B cell (primary cell): ENCODE measurements around the gene VPS13D. TPM values are rescaled to one million over a fixed set of nuclear protein-coding genes. Genes with fewer than 3 reads are reported as not detected.

Source experiments
- ATAC-seq: fragments of 200-7000 bp; cut with Tn5 transposase; one replicate; pipeline ENCODE4 v1.10.0; 2021; ENCODE audit warnings: low read depth, mild to moderate bottlenecking, moderate number of reproducible peaks, moderate library complexity
- CTCF ChIA-PET: fragments of 350-600 bp; sonication (Branson Sonifier 250); formaldehyde crosslinking; loops from one replicate; lab custom pipeline; 2021; ENCODE audit warnings: antibody characterized with exemption, inconsistent platforms; lab: Charles Lee
- POLR2A ChIA-PET: fragments of 350-600 bp; sonication (Branson Sonifier 250); formaldehyde crosslinking; loops from one replicate; lab custom pipeline; 2021; ENCODE audit warnings: antibody characterized with exemption; lab: Charles Lee
- DNase-seq: peaks from one replicate; pipeline ENCODE4 v3.0.0; 2013
- H2AFZ ChIP-seq: 2 replicates; pipeline ENCODE4 v1.6.1; 2012; ENCODE audit warnings: mild to moderate bottlenecking, low read depth, low read length; ENCODE audit not compliant: insufficient read depth, poor library complexity, severe bottlenecking
- H3K27ac ChIP-seq, 2 donors: 1 replicate in 1 of 2; 2 replicates in 1 of 2; pipeline ENCODE4 v1.5.1; 2012 to 2013; ENCODE audit warnings: low read length in 2 of 2, mild to moderate bottlenecking in 2 of 2, moderate library complexity in 1 of 2
- H3K27me3 ChIP-seq, 4 experiments: fragments of 200-600 bp in 1 of 4; sonication (generic) in 1 of 4; replicated peaks in 1 of 4; 1 replicate in 2 of 4; 2 replicates in 2 of 4; pipeline versions ENCODE4 v1.6.1 to v1.7.0; 2013 to 2016; ENCODE audit warnings: low read length in 3 of 4, mild to moderate bottlenecking in 2 of 4, mixed read lengths in 1 of 4, moderate library complexity in 1 of 4; ENCODE audit not compliant: insufficient read depth in 4 of 4, control insufficient read depth in 3 of 4; ENCODE audit errors: control extremely low read depth in 1 of 4
- H3K36me3 ChIP-seq, 2 experiments: replicated peaks in 1 of 2; 1 replicate in 1 of 2; 2 replicates in 1 of 2; pipeline versions ENCODE4 v1.6.1 to v1.7.1; 2013; ENCODE audit warnings: low read length in 1 of 2; ENCODE audit not compliant: insufficient read depth in 2 of 2, control insufficient read depth in 1 of 2; ENCODE audit errors: control extremely low read depth in 1 of 2, extremely low read depth in 1 of 2
- H3K4me1 ChIP-seq, 2 donors: fragments of 200-600 bp in 1 of 2; sonication (generic) in 1 of 2; 1 replicate in 1 of 2; 2 replicates in 1 of 2; pipeline versions ENCODE4 v1.5.1 to v1.6.1; 2013 to 2017; ENCODE audit warnings: low read length in 2 of 2; ENCODE audit not compliant: control insufficient read depth in 2 of 2, insufficient read depth in 2 of 2
- H3K4me2 ChIP-seq: replicated peaks from 2 replicates; pipeline ENCODE3; 2012; ENCODE audit warnings: mild to moderate bottlenecking, low read depth, low read length; ENCODE audit not compliant: poor library complexity, severe bottlenecking
- H3K4me3 ChIP-seq, 5 experiments: fragments of 200-600 bp in 1 of 5; sonication (generic) in 1 of 5; 1 replicate in 3 of 5; 2 replicates in 2 of 5; pipeline versions ENCODE4 v1.5.1 to v1.7.0; 2011 to 2016; ENCODE audit warnings: low read length in 4 of 5, mild to moderate bottlenecking in 4 of 5, low read depth in 2 of 5, control low read depth in 1 of 5, moderate library complexity in 1 of 5; ENCODE audit not compliant: insufficient read depth in 1 of 5; ENCODE audit errors: control extremely low read depth in 1 of 5, extremely low read depth in 1 of 5
- H3K79me2 ChIP-seq: fragments of 200-600 bp; sonication (generic); one replicate; pipeline ENCODE4 v1.6.0; 2016; ENCODE audit warnings: low read length; ENCODE audit not compliant: control insufficient read depth, insufficient read depth
- H3K9ac ChIP-seq: fragments of 200-600 bp; sonication (generic); 2 replicates; pipeline ENCODE4 v1.6.1; 2017; ENCODE audit warnings: mild to moderate bottlenecking, low read length, moderate library complexity
- H3K9me3 ChIP-seq, 3 donors: one replicate each; pipeline versions ENCODE4 v1.6.1 to v1.7.1; 2013; ENCODE audit warnings: low read length in 2 of 3; ENCODE audit not compliant: control insufficient read depth in 2 of 3, insufficient read depth in 1 of 3; ENCODE audit errors: control extremely low read depth in 1 of 3
- H4K20me1 ChIP-seq: 2 replicates; pipeline ENCODE4 v1.6.0; 2012; ENCODE audit warnings: mild to moderate bottlenecking, low read length; ENCODE audit not compliant: insufficient read depth, control insufficient read depth, poor library complexity, severe bottlenecking
- H3K27ac Mint-ChIP-seq: one replicate; pipeline ENCODE4 v1.8.0; 2021; ENCODE audit warnings: mixed read lengths
- H3K27me3 Mint-ChIP-seq: one replicate; pipeline ENCODE4 v1.8.0; 2021; ENCODE audit warnings: mixed read lengths
- H3K4me1 Mint-ChIP-seq: one replicate; pipeline ENCODE4 v1.8.0; 2021; ENCODE audit warnings: mixed read lengths
- H3K4me3 Mint-ChIP-seq: one replicate; pipeline ENCODE4 v1.8.0; 2021; ENCODE audit warnings: mixed read lengths
- H3K9me3 Mint-ChIP-seq: one replicate; pipeline ENCODE4 v1.8.0; 2022; ENCODE audit warnings: mixed read lengths; ENCODE audit not compliant: insufficient read depth
- EZH2 ChIP-seq: IDR thresholded peaks from 2 replicates; pipeline ENCODE4 v1.6.1; 2012; ENCODE audit warnings: borderline replicate concordance, low read depth, mild to moderate bottlenecking, moderate library complexity, low read length; ENCODE audit not compliant: insufficient read depth, poor library complexity, severe bottlenecking
- WGBS: methylation state at CpG from one replicate; pipeline ENCODE4 v1.1.5; 2013; ENCODE audit warnings: missing lambda C conversion rate; ENCODE audit not compliant: insufficient coverage; 5-methylcytosine and 5-hydroxymethylcytosine counted together
- intact Hi-C: fragments of 100-400 bp; cut with micrococcal nuclease; formaldehyde crosslinking; loops from one replicate; pipeline ENCODE4 v1.10.0; 2022
- polyA plus RNA-seq: library from polyadenylated mRNA; depleted of rRNA; stranded (reverse); fragments of >200 nt; gene quantifications from 2 replicates; pipeline ENCODE4 v1.2.3, GENCODE V29; 2012
- total RNA-seq, 2 donors: library from RNA; stranded (reverse); fragments of 120-200 nt in 1 of 2; gene quantifications; 1 replicate in 1 of 2; 2 replicates in 1 of 2; pipeline versions ENCODE4 v1.2.3 to v1.2.4, GENCODE V29; 2013 to 2022
- TF ChIP-seq, protein P1 (sequence below): fragments of 200-600 bp; IDR thresholded peaks from one replicate; pipeline ENCODE4 v1.8.0; 2022; ENCODE audit warnings: antibody characterized with exemption, mild to moderate bottlenecking

VPS13D gene
- total and polyA plus RNA-seq, 2 donors (not counting 1 experiment from before 2014, with no cell fraction given) = 29.9 to 104 TPM

DNA sequence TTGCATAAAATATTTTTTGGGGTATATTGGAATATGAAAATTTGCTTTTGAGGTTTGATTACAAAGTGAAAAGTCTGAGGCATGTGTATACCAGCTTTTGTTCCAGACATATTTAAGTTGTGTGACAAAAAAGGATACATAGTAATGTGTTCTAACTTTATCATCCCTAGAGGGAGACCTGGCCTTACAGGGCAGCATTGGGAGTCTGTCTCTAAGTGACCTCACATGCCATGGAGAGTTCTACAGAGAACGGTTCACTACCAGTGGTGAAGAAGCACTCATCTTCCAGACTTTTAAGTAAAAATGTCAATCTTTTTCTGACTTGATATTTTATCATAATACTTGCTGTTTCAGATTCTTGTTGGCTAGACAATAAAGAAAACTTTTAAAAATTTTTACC is 61.0 kb downstream of the VPS13D start:
- Histone ChIP-seq H3K79me2 (peaks cover 11% of the 10 kb centered on the region), H4K20me1 (peaks cover 4% of the 10 kb centered on the region), H3K4me3 (no peak overlapping the region), H3K4me1 (no peaks in the 10 kb centered on the region), H3K27ac (no peak overlapping the region), H3K36me3 (peaks cover 1 to 64% of the 10 kb centered on the region in 2 experiments), H3K9me3 (no peaks in the 10 kb centered on the region), H3K4me2 (no peak overlapping the region), H2AFZ (no peak overlapping the region), H3K9ac (no peak overlapping the region), H3K27me3 (no peaks in the 10 kb centered on the region)
- H3K4me3 Mint-ChIP-seq = no peak overlapping the region
- H3K27me3 Mint-ChIP-seq = no peaks in the 10 kb centered on the region
- DNase-seq (no peak), ATAC-seq (no peak)
- ChIA-PET POLR2A (no interaction called here), CTCF (interaction anchor here (1.2 kb wide), 1 partner anchor 328 kb away, joined by 3 read pairs; no protein-coding TSS in a partner anchor)
- no peak overlapping the region for H3K27ac Mint-ChIP-seq
- no CpG with 5 or more reads among the region's 1 CpG for WGBS
- TF ChIP-seq EZH2 = no peak
- TF ChIP-seq, protein P1, sequence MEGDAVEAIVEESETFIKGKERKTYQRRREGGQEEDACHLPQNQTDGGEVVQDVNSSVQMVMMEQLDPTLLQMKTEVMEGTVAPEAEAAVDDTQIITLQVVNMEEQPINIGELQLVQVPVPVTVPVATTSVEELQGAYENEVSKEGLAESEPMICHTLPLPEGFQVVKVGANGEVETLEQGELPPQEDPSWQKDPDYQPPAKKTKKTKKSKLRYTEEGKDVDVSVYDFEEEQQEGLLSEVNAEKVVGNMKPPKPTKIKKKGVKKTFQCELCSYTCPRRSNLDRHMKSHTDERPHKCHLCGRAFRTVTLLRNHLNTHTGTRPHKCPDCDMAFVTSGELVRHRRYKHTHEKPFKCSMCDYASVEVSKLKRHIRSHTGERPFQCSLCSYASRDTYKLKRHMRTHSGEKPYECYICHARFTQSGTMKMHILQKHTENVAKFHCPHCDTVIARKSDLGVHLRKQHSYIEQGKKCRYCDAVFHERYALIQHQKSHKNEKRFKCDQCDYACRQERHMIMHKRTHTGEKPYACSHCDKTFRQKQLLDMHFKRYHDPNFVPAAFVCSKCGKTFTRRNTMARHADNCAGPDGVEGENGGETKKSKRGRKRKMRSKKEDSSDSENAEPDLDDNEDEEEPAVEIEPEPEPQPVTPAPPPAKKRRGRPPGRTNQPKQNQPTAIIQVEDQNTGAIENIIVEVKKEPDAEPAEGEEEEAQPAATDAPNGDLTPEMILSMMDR = no peak
- intact Hi-C loops = no loop called here
- H3K9me3 Mint-ChIP-seq = no peaks in the 10 kb centered on the region
- peaks cover 12% of the 10 kb centered on the region for H3K4me1 Mint-ChIP-seq

DNA sequence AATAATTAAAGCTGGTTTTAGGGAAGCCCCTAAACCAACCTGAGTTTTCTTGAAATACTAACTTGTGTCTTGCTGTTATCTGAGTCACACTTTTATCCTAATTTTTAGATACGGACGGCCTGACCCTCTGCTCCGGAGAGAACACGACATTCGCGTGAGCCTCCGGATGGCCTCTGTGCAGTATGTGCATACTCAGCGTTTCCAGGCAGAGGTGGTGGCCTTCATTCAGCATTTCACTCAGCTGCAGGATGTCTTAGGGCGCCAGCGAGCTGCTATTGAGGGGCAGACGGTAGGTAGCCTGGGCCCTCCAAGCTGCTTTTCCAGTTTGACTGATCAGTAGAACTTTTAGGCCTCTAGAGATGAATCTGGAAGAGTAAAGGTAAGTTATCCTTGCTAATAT is 63.6 kb downstream of the VPS13D start:
- Mint-ChIP-seq H3K27me3 (no peaks in the 10 kb centered on the region), H3K9me3 (no peaks in the 10 kb centered on the region), H3K27ac (no peak overlapping the region), H3K4me3 (no peak overlapping the region), H3K4me1 (no peaks in the 10 kb centered on the region)
- Histone ChIP-seq H3K4me3 (no peak overlapping the region), H3K9ac (no peak overlapping the region), H3K79me2 (no peaks in the 10 kb centered on the region), H3K27me3 (no peaks in the 10 kb centered on the region), H3K9me3 (no peaks in the 10 kb centered on the region), H3K36me3 (peaks cover 1 to 62% of the 10 kb centered on the region in 2 experiments), H2AFZ (no peak overlapping the region), H3K27ac (no peak overlapping the region), H4K20me1 (no peaks in the 10 kb centered on the region), H3K4me2 (no peak overlapping the region), H3K4me1 (no peaks in the 10 kb centered on the region)
- CTCF ChIA-PET = interaction anchor here (1.1 kb wide), 1 partner anchor 169 kb away, joined by 3 read pairs; no protein-coding TSS in a partner anchor
- 96% methylated on average over 8 of the region's 11 CpGs for WGBS
- POLR2A ChIA-PET = no interaction called here
- no peak for ATAC-seq
- intact Hi-C loops = no loop called here
- TF ChIP-seq, protein P1 = no peak
- TF ChIP-seq EZH2 = no peak
- DNase-seq = no peak
